Erythroblast (primary cell): ENCODE measurements around the gene ACOX1.

Source experiments
- GATA1 ChIP-seq: IDR thresholded peaks from 2 replicates; pipeline ENCODE4 v1.6.1; 2011; ENCODE audit warnings: low read depth, mild to moderate bottlenecking, control low read depth, low read length, moderate library complexity
- POLR2A ChIP-seq: IDR thresholded peaks from 2 replicates; pipeline ENCODE4 v1.6.1; 2011; ENCODE audit warnings: mild to moderate bottlenecking, low read length

- TF ChIP-seq POLR2A (peak; percentile 70), GATA1 (no peak)
Observed at GRCh38 chr17:75896415-75897159, 82.4 kb downstream of the ACOX1 start, which contains the start of gene TRIM65.
